Right lobe of liver (tissue), 4 donors: ENCODE data around the gene FAIM2.

Source experiments
- POLR2A ChIP-seq: fragments of 450-650 bp; IDR thresholded peaks from one replicate; pipeline ENCODE4 v1.6.1; 2017; ENCODE audit warnings: antibody characterized with exemption, mild to moderate bottlenecking
- TF ChIP-seq, protein P1 (sequence below), 4 donors: fragments of 200-600 bp in 3 of 4; fragments of 450-650 bp in 1 of 4; IDR thresholded peaks; one replicate each; pipeline versions ENCODE4 v1.5.1 to v1.8.0; 2016 to 2022; ENCODE audit warnings: antibody characterized with exemption in 4 of 4, mild to moderate bottlenecking in 2 of 4
- donor health status: DM: no; HTN: no; CAD: no.
- donor health status: DM: no; HTN: no; CAD: no.
- donor health status: DM: no; HTN: yes; CAD: no.

DNA sequence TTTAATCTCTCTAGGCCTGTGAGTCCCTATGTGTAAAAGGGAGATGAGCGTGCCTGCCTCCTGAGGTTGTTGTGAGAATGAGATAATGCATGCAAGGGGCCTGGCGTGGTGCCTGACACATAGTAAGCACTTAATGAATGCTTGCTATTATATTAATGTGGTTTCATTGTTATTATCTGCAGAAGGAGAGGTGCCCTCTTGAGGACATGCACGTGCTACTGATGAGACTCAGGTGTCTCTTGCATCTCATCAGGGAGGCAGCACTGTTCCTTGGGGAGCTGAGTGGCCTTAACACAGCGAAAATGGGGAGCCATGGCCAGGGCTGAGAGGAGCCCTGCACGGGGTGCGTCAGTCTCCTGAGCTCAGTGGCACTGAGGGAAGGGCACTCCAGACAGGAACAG is 30.9 kb downstream of the FAIM2 start:
- TF ChIP-seq, protein P1, sequence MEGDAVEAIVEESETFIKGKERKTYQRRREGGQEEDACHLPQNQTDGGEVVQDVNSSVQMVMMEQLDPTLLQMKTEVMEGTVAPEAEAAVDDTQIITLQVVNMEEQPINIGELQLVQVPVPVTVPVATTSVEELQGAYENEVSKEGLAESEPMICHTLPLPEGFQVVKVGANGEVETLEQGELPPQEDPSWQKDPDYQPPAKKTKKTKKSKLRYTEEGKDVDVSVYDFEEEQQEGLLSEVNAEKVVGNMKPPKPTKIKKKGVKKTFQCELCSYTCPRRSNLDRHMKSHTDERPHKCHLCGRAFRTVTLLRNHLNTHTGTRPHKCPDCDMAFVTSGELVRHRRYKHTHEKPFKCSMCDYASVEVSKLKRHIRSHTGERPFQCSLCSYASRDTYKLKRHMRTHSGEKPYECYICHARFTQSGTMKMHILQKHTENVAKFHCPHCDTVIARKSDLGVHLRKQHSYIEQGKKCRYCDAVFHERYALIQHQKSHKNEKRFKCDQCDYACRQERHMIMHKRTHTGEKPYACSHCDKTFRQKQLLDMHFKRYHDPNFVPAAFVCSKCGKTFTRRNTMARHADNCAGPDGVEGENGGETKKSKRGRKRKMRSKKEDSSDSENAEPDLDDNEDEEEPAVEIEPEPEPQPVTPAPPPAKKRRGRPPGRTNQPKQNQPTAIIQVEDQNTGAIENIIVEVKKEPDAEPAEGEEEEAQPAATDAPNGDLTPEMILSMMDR (IDR thresholded peaks at IDR 0.05), result no peak
- TF ChIP-seq POLR2A, result no peak
